Vagina (tissue), 2 donors: ENCODE results near the gene ISG15.

Experiments used
- POLR2AphosphoS5 ChIP-seq, 2 donors: sonication (generic); formaldehyde crosslinking; IDR thresholded peaks; one replicate each; pipeline ENCODE4 v1.9.0; 2017; ENCODE audit warnings: antibody characterized with exemption in 2 of 2, mild to moderate bottlenecking in 2 of 2, low read depth in 1 of 2; ENCODE audit not compliant: insufficient read depth in 1 of 2
- TF ChIP-seq, protein P1 (sequence below), 3 experiments: fragments of 450-650 bp in 2 of 3; fragments of 200-600 bp in 1 of 3; sonication (generic) in 1 of 3; IDR thresholded peaks; one replicate each; pipeline ENCODE4 v1.5.1; 2017 to 2019; ENCODE audit warnings: antibody characterized with exemption in 3 of 3, mild to moderate bottlenecking in 2 of 3, moderate library complexity in 2 of 3

DNA sequence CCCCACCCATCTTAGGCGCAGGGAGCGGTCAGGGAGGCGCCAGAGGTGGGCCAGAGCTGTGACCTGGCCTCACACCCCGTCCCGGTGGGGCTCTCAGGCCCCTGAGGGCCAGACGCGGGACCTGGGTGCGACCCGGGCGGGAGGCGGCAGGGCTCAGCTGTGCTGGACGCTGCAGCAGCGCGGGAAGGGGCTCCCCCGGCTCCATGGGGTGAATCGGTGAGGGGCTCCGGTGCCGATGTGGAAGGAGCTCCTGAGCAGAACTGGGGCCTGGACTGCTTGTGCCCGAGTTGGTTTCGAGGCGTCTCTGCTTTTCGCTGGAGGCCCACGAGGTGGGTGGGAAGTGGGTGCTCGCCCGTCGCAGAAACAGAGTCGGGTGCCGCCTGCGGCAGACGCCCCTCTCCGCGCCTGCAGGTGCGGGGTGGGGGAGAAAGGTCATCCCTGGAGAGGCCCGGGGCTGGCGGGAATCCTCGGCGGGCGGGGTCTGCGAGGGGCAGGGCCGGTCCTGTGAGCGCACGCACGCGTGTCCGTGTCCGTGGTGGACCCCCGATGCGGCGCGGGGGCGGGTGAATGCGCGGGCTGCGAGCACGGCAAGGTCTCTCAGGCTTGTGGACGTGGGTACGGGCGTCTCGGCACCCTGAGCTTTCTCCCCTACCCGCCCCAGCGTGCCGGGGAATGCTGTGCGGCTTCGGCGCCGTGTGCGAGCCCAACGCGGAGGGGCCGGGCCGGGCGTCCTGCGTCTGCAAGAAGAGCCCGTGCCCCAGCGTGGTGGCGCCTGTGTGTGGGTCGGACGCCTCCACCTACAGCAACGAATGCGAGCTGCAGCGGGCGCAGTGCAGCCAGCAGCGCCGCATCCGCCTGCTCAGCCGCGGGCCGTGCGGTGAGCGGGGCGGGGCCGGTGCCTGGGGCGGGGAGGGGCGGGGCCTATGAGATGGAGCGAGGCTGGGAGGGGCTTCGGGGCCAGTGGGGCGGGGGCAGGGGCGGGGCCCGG lies 27.0 kb downstream of the ISG15 start:
- TF ChIP-seq, protein P1, sequence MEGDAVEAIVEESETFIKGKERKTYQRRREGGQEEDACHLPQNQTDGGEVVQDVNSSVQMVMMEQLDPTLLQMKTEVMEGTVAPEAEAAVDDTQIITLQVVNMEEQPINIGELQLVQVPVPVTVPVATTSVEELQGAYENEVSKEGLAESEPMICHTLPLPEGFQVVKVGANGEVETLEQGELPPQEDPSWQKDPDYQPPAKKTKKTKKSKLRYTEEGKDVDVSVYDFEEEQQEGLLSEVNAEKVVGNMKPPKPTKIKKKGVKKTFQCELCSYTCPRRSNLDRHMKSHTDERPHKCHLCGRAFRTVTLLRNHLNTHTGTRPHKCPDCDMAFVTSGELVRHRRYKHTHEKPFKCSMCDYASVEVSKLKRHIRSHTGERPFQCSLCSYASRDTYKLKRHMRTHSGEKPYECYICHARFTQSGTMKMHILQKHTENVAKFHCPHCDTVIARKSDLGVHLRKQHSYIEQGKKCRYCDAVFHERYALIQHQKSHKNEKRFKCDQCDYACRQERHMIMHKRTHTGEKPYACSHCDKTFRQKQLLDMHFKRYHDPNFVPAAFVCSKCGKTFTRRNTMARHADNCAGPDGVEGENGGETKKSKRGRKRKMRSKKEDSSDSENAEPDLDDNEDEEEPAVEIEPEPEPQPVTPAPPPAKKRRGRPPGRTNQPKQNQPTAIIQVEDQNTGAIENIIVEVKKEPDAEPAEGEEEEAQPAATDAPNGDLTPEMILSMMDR (IDR thresholded peaks at IDR 0.05), result peak in 1 of 3 experiments; percentile 17
- peak in 1 of 2 donors; percentile 39 for TF ChIP-seq POLR2AphosphoS5 (IDR thresholded peaks at IDR 0.05; ENCODE audit: insufficient read depth in 1 of 2, low read depth in 1 of 2)
